ENCODE data around the gene ADCY1.

Gene ADCY1

GRCh38 chr7:45590679-45591057 lies 16.5 kb downstream of the ADCY1 start:
- H3K27ac ChIP-seq, result no peak overlapping the region
- TF ChIP-seq, protein P1, sequence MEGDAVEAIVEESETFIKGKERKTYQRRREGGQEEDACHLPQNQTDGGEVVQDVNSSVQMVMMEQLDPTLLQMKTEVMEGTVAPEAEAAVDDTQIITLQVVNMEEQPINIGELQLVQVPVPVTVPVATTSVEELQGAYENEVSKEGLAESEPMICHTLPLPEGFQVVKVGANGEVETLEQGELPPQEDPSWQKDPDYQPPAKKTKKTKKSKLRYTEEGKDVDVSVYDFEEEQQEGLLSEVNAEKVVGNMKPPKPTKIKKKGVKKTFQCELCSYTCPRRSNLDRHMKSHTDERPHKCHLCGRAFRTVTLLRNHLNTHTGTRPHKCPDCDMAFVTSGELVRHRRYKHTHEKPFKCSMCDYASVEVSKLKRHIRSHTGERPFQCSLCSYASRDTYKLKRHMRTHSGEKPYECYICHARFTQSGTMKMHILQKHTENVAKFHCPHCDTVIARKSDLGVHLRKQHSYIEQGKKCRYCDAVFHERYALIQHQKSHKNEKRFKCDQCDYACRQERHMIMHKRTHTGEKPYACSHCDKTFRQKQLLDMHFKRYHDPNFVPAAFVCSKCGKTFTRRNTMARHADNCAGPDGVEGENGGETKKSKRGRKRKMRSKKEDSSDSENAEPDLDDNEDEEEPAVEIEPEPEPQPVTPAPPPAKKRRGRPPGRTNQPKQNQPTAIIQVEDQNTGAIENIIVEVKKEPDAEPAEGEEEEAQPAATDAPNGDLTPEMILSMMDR (conservative IDR thresholded peaks at IDR 0.05), result no peak

DNA sequence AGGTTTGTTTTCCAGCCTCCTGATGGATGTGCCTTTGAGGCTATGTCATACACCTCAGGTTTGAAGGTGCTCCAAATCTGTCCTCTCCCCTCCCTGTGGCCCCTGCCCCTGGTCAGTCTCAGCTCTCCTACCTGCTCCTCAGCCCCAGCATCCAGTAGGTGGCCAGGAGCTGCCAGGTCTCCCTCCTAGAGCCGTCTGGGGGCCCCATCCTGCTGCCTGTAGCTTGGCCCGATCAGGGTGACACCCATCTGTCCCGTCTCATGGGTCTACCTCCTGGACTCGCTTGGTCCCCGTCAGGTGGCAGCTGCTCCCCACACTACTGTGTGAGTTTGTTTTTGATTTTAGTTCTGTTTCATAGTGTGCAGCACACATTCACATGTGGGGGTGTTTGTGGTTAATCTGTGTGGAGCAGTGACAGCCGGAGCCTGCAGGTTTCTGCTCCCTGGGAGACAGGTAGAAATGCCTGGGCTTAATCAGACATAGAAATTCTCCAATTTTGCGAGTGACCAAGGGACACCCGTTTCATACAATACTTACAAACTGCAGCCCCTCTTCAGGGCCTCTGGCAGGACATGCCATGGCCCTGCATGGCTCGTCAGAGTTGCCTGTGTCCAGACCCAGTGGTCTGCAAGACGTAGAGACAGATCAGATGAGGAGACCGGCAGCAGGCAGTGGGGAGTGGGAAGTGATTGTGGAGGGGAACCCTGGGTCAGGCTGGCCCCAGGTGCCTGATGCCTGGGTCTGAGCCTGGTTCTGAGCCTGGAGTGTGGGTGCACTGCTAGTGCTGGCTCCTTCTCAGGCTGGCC lies 17.1 kb downstream of the ADCY1 start:
- TF ChIP-seq, protein P1 (conservative IDR thresholded peaks at IDR 0.05), result no peak
- no peak overlapping the region for H3K27ac ChIP-seq

DNA sequence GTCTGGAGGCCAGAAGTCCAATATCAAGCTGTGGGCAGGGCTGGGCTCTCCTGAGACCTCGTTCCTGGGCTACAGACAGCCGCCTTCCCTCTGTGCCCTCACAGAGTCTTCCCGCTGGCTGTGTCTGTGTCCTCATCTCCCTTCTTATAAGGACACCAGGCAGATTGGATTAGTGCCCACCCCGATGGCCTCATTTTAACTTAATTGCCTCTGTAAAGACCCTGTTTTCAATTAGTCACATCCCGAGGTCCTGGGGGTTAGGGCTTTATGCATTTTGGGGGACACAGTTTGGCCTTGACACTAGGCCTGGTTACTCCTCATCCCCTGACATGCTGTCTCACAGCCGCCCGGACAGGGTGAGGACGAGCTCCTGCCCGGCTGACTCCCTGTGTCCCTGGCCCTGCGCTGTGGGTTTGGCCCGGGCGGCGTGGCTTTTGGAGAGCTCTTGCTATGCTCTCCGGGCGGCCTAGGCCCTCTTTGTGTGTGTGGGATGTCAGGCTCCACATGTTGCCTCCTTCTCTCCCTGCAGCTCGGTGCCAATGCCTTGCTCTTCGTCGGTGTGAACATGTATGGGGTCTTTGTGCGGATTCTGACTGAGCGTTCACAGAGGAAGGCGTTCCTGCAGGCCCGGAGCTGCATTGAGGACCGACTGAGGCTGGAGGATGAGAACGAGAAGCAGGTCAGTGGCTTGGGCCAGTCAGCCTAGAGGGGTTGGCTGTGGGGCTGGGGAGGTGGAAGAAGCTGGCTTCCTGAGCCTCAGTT lies 18.2 kb downstream of the ADCY1 start:
- H3K27ac ChIP-seq, result no peak overlapping the region
- TF ChIP-seq, protein P1 (conservative IDR thresholded peaks at IDR 0.05), result no peak

DNA sequence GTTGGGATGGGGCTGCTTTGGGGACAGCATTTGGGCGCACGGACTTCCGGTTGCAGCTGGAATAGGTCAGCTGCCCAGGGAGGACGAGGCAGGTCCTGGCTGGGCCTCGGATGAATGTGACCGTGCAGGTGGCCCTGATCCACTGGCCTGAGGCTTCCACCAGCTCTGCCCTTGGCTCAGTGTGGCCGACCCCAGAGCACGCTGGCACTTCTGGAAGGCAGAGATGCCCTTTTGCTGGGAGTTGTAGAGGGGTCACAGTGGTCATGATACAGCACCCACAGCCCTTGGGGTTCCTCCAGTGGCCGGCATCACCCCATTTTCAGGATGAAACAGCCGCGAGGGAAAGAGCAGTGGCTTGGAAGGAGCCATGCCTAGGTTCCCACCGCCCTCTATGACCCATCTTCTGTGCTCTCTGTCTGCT lies 19.0 kb downstream of the ADCY1 start:
- H3K27ac ChIP-seq, result no peak overlapping the region
- TF ChIP-seq, protein P1 (conservative IDR thresholded peaks at IDR 0.05), result no peak

DNA sequence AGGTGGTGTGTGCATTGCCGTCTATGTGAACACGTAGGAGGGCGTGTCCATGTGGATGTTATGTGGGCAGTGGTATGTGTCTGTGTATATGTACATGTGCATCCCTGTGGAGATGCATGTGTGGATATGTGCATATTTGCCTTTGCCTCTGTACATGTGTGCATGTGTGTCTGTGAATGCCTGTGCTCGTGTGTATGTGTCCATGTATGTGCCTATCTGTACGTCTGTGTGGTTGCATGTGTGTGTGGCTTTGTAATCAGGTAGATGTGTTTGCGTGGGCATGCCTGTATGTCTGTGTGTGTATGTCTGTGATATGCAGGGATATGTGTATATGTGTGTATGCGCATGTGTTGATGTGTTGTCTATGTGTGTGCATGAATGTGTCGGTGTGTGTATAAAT lies 19.7 kb downstream of the ADCY1 start:
- no peak overlapping the region for H3K27ac ChIP-seq
- TF ChIP-seq, protein P1 (conservative IDR thresholded peaks at IDR 0.05), result no peak

- TF ChIP-seq, protein P1 (conservative IDR thresholded peaks at IDR 0.05), result no peak
- H3K27ac ChIP-seq, result no peak overlapping the region
Measured at GRCh38 chr7:45594745-45595535, 20.8 kb downstream of the ADCY1 start.

Data from VCaP (cell line).